Epidermal melanocyte (primary cell): ENCODE data around the gene VSTM4.

Source experiments
- DNase-seq: peaks from one replicate; pipeline ENCODE4 v3.0.0; 2011; ENCODE audit warnings: low spot score; ENCODE audit not compliant: insufficient read length

VSTM4 gene

DNA sequence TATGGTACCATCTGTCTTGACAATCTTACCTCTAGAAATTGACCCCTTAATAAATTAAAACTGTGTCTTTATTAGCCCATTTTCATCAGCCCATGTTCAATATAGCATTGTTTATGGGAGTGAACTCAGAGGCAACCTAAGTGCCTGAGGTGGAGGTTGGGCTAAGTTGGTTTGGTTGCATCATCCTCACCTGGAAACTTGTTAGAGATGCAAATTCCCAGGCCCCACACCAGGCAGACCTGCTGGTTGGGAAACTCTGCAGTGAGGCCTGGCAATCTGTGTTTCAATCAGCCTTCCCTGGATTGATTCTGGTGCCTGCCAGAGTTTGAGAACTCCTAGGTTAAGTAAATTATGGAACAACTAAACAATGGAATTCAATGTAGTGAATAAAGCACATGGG is 27.9 kb upstream of the VSTM4 start:
- no peak for DNase-seq

DNA sequence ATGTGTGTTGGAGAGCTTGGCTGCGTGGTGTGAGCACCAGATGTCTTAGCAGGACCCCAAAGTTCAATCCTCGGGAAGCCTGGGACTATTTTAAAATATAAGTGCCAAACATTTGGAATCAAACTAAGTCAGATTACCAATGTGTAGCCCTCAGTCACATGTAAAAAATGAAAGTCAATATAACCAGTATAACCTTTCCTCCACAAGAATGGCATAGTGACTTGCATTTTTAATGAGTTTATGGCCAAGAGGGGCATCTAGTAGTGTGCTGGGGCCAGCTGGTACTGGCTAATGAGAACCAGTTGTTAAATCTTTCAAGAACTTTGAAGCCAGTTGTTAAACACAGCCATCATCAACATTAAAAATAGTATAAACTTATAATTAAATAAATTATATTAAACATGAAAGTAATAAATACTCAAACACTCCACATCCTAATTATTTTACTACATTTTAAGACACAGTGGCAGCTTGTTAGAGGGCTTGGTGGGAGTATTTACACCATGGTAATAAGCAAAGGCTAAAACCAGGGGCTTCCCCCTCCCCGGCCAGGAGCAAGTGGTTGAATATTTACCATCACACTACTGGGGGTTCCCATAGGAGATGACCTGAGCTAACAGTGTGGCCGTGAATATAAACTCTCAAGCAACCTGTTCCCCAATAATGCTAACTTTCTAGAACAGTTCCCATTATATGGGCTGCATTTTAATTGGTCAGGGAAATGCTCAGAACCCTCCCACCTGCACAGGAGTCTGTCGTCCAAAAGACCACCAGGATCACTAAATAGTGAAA is 26.4 kb upstream of the VSTM4 start:
- no peak for DNase-seq

DNA sequence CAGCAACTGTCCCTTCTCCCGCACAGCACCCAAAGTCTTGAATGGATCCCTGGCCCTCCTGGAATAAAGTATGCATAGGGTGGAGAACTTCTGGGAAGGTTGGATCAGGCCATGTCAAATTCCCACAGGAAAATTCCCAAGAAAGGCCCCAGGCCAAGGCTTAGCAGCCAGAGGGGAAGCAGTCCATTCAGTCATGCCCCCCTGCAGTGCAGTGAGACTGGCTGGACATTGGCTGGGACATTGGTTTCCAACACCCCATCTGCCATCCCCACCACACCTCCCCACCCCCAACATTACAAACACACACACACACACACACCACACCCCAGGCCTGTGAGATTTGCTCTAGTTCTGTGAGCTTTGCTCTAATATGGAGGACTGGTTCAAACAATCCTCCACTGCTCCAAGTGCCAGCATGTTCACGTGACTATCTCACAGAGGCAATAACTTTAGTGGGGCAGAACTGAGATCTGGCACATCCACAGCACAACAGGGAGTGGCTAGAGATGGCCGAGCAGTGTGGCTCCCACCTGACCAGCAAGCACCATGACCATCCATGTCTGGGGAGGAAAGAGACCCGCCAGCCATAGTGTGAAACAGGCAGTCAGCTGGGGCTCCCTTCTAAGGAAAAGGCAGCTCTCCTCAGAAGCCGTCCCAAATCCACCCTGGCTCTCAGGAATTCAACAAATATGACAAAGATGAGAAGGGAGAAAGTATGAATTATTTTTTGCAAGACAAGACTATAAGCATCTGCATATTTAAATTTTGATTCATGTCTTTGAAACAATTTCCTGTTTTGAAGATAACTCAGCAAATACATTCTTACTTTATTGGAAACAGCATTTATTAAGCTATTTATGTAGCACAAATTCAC is 25.2 kb upstream of the VSTM4 start:
- DNase-seq, result no peak

DNA sequence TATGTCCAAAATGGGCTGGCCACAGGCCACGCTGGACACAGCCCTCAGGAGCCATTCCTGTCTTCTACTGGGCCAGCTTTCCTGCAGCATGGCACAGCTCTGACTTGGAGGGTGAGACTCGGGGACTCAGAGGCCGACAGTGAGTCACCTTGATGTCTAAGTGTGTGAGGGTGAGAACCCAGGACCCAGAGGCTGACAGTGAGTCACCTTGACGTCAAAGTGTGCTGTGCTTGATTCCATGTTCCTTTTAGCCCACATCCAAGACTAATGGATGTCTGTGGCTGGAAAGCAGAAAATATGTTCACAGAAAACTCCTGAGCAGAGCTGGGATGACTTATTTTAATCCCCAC is 24.5 kb upstream of the VSTM4 start:
- DNase-seq, result no peak

DNA sequence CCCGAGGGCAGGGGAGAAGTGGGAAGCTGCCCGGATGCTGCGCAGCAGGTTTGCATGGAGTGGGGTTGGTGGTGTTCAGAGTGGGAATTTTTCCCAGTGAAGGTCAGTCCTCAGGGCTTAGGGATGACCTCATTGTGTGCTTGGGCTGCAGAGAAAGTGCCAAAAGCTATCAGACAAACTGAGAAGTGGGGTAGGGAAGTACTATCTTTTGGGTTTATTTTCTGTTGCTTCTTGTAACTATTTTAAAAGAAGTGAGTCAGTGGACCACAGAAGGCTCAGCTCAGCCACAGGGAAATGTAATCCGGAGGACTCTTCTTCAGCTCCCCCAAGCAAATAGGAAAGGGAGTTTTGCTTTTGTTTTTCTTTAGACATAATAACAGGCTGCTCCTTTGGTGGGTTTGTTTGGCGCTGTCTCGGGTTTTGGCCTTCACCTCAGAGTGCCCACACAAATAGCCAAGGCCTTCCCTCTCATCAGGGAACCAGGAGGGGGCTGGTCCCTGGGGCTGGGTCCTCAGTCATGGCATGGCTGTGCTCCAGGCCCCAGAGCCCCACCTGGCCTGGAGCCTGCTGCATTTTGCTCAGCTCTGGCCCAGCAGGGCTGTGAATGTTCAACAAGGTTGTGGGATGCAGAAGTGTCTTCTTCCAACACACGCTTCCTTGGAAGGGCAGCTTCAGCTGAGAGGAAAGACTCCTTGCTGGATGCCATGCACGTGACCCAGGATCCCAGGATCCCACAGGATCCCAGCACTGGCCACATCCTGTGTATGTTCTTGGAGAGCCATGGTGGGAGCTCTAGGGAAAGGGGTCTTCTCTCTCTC is 23.9 kb upstream of the VSTM4 start:
- no peak for DNase-seq

DNA sequence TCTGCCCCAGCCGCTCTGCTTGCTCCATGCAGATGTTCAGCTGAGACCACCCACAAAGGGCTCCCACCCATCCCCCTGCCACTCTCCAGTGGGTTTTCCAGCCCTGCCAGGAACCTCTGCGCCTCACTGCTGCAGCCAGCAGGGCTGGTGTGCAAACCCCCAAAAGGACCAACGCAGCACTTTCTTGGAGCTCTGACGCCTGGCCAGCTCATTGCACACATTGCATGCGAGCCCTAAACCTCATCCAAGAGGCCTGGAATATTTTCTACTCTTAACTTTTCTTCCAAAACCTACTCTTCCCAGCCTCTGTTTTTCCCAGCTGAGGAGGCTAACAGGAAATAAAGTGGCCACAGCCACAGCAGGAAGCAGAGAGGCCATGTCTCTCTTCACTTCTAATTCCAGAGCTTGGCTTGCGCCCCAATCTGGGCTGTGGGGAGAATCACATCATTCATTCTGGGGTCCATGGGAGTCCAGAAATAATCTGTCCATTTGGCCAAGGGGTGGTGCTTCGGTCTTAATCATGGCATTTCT is 23.1 kb upstream of the VSTM4 start:
- DNase-seq, result no peak

DNA sequence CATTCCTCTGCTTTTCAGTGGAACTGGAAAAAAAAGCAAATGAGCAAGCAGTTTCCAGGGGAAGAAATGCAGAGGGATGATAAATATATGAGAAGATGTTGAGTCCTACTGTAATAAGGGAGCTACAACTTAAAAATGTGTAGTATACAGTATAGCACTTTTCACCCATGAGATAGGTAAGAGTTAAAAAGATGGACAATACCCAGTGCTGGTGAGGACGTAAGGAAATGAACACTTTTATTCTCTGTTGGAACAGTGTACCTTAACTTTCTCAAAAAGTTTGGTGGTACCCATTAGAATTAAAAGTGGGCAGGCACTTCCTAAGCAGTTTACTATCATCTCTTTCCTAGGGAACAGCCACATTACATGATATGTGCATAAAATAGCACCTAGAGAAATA is 21.2 kb upstream of the VSTM4 start:
- no peak for DNase-seq

DNA sequence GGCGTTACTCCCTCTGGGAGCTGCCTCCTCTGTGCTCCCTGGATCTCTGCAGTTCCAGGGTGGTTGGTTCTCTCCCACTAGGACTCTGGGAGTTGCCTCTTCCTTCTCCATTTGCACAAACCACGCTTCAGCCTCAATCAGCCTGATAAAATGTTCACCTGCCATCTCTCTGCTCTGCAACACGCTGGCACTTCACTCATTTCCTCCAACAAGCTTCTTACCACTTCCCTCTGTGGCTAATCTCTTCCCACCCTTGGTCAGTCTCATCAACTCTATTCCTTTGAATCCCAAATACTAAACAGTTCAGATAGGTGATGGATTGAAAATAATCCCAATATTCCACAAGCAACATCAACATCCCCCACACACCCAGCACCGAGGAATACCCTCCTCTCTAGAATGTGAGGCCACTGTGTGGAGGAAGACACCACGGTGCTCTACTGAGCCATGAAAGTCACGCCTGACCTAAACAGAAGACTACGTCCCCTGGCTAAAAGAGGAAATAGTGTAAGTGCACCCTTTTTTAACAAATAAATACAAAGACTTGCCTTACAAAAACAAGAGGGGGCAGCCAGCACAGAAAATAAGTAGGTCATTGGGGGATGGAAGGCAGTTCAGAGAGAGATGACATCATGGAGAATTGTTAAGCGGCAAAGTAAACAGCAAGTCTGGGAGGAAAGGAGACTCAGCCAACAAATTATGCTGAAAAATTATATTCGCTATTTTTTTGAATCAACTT is 20.4 kb upstream of the VSTM4 start:
- DNase-seq, result no peak

DNA sequence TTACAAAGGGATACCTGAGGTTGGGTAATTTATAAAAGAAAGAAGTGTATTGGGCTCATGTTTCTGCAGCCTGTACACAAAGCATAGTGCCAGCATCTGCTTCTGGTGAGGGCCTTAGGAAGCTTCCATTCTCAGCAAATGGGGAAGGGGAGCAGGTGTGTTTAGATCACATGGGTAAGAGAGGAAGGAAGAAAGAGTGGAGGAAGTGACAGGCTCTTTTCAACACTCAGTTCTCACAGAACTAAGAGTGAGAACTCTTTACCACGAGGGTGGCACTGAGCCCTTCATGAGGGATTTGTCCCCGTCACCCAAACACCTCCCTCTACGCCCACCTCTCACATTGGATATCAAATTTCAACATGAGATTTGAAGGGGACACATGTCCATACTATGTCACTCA is 19.0 kb upstream of the VSTM4 start:
- no peak for DNase-seq

DNA sequence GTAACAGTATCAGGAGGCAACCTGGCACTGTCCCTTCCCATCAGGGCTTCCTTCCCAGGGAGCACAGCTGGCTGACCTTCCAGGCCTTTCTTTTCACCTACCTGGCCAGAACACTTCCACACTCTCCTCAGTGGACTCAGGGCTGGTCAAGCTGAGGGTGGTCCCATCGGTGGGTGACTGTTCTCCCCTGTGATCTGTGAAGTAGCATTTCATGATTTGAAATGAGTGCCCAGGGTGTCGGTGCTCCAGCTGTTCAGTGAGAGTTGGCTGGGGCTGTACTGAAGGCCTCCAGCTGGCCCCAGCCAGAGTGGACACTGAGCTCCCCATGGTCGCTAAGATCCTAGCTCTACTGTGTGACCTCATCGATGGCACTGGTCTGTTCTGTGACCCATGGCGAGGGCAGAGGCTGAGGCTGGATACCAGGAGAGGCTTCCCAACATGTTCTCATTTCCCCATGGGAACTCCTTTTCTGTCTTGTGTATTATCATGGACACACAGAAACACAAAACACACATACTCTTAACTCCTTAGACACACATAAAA is 18.5 kb upstream of the VSTM4 start, which contains the start of gene FAM170B:
TSS of gene FAM170B (minus strand) at position 316 of the 543 bp plus-strand sequence. CDS start at position 213, 103 bp downstream.
- DNase-seq, result no peak

DNA sequence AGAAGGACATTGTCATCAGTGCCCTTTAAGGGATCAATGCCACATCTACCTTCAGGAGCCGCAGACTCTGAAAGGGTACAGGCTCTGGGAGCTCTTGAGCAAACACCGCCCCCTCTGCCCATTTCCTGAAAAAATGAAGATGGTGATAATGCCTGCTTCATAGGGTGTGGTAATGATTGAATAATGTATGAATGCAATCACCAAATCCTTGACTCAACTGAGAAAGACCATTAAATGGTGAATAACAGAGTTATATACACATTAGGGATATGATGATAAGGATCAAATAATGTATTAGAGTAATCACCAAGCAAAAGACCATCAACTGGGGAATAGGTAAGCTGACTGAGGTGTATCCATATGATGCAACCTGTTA is 17.0 kb upstream of the VSTM4 start:
- no peak for DNase-seq

DNA sequence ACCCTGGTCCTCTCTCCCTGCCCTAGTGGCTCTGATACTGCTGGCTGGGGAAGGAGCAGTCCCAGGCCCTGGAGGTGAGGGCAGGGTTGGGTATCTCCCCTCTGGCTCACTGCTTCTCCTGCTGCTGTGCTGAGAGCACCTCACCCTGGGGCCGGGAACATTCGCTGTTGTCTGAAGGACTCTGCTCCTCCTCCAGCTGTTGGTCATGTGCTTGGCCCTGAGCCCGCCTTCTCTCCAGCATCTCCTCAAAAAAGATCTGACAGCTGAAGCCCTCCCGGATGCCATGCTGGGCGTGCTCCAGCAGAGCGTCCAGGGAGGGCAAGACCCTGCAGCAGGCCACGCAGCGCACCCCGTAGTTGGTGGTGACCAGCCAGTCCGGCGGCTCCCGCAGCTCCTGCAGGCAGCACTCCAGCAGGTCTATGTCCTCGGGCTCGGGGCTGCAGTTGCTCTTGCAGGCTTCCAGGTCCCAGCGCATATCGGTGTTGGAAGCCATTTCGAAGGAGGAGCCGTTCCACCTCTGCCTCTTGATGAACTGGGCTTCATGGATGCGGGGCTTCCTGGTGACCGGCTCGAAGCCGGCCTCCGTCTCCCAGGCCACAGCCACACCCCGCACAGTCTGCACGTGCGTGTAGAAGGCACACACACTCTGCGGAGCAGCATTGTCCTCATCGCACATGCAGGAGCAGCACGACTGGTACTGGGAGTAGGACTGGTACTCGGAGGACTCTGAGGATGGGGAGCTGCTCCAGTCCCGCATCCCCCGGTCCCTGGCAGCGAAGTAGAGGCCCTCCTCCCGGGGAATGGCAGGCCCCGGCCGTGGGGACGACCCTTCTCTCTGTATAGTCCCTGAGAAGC is 16.4 kb upstream of the VSTM4 start:
- no peak for DNase-seq

DNA sequence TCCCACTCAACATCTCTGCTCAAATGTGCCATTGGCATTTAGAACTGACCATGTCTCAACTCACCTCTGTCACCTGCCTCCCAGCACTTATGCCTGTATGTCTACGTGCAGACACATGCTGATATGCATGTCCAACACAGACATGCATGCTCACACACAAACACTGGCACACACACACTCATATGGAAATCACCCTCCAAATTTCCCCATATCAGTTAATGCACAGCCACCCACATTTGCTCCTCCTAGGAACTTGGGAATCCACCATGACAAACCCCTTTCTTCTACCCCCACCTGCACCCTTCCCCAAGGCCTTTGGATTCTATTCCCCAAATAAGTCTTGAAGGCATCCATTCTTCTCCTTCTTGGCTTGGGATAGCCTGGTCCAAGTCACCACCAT is 14.1 kb upstream of the VSTM4 start:
- DNase-seq, result no peak

DNA sequence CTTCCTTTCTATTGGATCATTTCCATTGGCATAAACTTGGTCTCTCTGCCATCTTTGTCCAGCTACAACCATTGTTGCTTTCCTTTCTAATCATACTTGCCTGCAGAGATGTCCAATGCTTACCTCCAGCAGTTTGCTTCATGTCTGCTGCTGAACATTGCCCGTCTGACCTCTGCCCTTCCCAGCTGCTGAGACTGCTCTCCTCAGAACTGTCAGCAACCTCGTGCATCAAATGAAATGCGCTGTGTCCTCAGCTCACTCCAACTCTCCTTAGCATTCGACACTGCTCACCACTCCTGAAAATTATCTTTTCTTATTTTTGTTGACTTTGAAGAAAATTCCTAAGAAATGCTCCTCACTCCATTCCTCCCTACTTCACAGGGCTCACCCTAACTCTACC is 13.5 kb upstream of the VSTM4 start:
- DNase-seq, result no peak

DNA sequence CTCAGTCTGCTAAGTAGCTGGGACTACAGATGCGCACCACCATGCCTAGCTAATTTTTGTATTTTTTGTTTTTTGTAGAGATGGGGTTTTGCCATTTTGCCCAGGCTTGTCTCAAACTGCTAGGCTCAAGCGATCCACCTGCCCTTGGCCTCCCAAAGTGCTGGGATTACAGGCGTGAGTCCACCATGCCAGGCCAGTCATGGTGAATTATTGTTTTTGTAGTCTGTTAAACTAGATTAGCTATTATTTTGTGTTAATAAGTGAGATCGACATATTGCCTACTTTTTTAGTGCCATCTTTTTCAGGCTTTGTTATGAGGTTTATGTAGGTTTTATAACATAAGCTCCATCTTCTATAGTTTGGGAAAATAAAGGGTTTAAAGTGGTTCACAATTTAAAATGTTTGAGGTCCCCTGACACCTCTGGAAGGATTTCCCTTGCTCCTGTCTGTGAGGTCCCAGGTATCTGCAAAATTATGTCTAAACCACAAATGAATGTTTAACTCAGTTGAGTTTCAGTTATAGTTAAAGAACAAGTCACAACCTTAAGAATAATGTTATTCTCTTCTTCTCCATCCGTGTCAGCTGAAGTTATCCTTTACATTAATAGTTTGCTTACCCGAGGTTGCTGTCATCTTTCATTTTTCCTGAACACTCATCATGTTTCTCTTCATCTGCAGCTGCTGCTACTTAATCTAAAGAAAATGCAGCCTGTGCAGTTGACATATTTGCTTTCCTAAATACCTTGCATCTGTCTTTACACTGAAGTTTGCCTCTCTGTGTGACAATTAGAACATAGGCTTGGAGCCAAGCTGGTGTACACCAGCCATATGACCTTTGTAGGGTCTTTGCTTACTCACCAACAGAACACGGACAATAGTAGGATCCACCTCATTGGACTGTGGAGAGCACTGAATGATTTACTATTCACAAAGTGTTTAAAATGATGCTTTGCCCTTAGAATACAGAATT is 8.9 kb upstream of the VSTM4 start:
- DNase-seq, result no peak

DNA sequence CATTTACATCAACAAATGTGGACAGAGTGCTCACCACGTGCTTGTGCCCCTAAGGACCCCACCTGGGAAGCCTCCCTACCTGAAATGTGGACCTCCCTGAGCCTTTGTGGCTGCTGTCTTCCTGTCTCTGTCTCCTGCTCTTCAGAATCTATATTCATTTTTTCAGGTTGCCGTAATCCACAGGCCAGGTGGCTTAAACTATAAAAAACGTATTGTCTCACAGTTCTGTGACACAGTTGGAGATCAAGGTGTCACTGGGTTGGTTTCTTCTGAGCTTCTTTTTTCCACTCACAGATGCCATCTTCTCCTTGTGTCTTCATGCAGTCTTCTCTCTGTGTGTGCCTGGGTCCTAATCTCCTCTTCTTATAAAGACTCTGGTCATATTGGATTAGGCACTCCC is 5.6 kb upstream of the VSTM4 start:
- no peak for DNase-seq

DNA sequence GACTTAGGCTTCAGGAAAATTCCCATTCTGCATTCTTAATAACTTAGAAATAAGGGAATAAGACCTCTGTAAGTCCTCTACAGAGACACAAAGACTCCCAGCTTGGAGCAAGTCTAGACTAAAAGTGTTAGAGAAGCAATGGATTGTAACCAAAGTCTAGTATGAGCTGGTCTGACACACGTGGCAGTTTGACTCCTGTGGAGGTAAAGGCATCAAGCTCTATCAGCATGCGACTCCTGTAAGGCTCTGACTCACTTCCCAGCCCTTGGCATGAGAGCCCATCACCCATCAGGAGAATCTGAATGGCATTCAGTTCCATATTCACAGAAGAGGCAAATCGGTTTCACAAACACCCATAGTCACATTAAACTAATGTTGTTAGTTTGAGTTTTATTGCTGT is 4.4 kb upstream of the VSTM4 start:
- DNase-seq, result no peak

DNA sequence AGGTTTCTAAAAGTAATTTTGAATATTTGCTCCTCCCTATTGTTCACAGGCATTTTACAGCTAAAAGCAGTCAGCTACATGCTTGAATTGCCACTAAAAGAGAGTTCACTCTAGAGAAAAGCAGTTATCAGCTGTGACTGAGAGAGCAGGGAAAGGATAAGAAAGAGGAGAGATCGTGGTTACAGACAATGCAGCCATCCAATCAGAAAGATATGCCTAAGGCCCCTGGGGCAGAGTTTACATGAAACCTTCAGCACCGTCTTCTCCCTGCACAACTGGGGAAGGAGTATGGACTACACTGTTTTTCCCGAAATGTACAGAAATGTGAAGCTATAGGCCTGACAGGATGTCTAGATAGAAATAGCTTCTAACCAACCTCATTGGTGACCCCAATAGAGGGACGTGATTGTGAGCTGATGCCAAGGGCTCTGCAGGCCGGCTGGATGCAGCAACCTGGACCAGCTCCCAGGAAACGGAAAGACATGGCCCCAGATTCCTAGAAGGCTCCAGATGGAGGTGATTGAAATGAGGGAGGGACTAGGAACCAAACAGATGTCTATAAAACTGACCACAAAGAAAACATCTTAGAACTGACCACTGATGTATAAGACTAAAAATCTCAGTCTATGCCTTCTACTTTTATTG is 3.2 kb upstream of the VSTM4 start:
- DNase-seq, result no peak
